Tibial nerve (tissue), 3 donors: ENCODE measurements around the gene MAP3K1.

Experiments
- POLR2A ChIP-seq, 2 donors: fragments of 450-650 bp; IDR thresholded peaks; one replicate each; pipeline ENCODE4 v1.6.1; 2017; ENCODE audit warnings: antibody characterized with exemption in 2 of 2, mild to moderate bottlenecking in 2 of 2, moderate library complexity in 2 of 2
- TF ChIP-seq, protein P1 (sequence below), 5 experiments: fragments of 200-600 bp in 3 of 5; fragments of 450-650 bp in 2 of 5; sonication (generic) in 3 of 5; IDR thresholded peaks; one replicate each; pipeline ENCODE4 v1.5.1; 2016 to 2019; ENCODE audit warnings: antibody characterized with exemption in 5 of 5, mild to moderate bottlenecking in 3 of 5, moderate library complexity in 2 of 5

DNA sequence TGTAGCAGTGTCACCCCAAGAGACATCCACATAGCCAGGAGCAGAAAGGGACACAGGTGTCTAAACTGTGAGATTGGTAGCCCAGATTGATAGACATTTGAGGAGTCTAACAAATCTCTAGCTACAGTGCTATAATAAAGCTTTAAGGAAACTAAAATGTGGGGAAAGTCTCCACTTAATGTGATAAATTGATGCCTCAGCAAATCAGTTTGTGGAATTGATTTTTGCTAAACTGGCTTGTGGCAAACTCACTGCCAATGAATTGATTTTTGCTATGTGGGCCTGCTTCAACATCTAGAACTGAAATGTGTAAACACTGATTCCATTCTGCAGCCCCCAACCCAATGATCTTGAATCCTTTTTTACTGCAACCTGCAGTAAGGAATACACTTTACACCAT lies 16.8 kb upstream of the MAP3K1 start:
- TF ChIP-seq, protein P1, sequence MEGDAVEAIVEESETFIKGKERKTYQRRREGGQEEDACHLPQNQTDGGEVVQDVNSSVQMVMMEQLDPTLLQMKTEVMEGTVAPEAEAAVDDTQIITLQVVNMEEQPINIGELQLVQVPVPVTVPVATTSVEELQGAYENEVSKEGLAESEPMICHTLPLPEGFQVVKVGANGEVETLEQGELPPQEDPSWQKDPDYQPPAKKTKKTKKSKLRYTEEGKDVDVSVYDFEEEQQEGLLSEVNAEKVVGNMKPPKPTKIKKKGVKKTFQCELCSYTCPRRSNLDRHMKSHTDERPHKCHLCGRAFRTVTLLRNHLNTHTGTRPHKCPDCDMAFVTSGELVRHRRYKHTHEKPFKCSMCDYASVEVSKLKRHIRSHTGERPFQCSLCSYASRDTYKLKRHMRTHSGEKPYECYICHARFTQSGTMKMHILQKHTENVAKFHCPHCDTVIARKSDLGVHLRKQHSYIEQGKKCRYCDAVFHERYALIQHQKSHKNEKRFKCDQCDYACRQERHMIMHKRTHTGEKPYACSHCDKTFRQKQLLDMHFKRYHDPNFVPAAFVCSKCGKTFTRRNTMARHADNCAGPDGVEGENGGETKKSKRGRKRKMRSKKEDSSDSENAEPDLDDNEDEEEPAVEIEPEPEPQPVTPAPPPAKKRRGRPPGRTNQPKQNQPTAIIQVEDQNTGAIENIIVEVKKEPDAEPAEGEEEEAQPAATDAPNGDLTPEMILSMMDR (IDR thresholded peaks at IDR 0.05) = no peak
- no peak for TF ChIP-seq POLR2A (IDR thresholded peaks at IDR 0.05)
